ENCODE measurements around the gene HDAC9.

Gene HDAC9

GRCh38 chr7:18993933-18994668 lies 498.6 kb downstream of the HDAC9 start:
- H3K4me1 ChIP-seq (ENCODE audit: insufficient read depth, low read length, poor library complexity, severe bottlenecking): no peaks in the 10 kb centered on the region
- H3K9me3 ChIP-seq (ENCODE audit: insufficient read depth, low read depth, low read length): no peaks in the 10 kb centered on the region
- H3F3A ChIP-seq (ENCODE audit: low read depth): no peaks in the 10 kb centered on the region
- no peak overlapping the region for H3K4me2 ChIP-seq (ENCODE audit: low read depth, low read length, poor library complexity, severe bottlenecking)
- no peaks in the 10 kb centered on the region for H3K9me2 ChIP-seq (replicated peaks; ENCODE audit: low read depth, low read length)
- H3K79me2 ChIP-seq (ENCODE audit: insufficient read depth, low read length): no peaks in the 10 kb centered on the region
- H3K9ac ChIP-seq (ENCODE audit: low read depth, low read length, poor library complexity, severe bottlenecking): no peak overlapping the region
- no peaks in the 10 kb centered on the region for H3K27me3 ChIP-seq (ENCODE audit: insufficient read depth, low read length, poor library complexity, severe bottlenecking)
- no peaks in the 10 kb centered on the region for H4K20me1 ChIP-seq (ENCODE audit: insufficient read depth, low read length, poor library complexity, severe bottlenecking)
- no peak overlapping the region for H2AFZ ChIP-seq (ENCODE audit: low read length)
- H3K36me3 ChIP-seq (ENCODE audit: insufficient read depth, low read length): no peaks in the 10 kb centered on the region
- no peak for TF ChIP-seq CTCF (conservative IDR thresholded peaks at IDR 0.05; ENCODE audit: low read length)
- TF ChIP-seq EZH2phosphoT487 (IDR thresholded peaks at IDR 0.05; ENCODE audit: borderline replicate concordance): no peak
- no peak overlapping the region for H3K4me3 ChIP-seq (ENCODE audit: low read length, poor library complexity, severe bottlenecking)

- no peaks in the 10 kb centered on the region for H3K36me3 ChIP-seq (ENCODE audit: insufficient read depth, low read length)
- H3K27me3 ChIP-seq (ENCODE audit: insufficient read depth, low read length, poor library complexity, severe bottlenecking): no peaks in the 10 kb centered on the region
- no peak overlapping the region for H3K4me2 ChIP-seq (ENCODE audit: low read depth, low read length, poor library complexity, severe bottlenecking)
- TF ChIP-seq EZH2phosphoT487 (IDR thresholded peaks at IDR 0.05; ENCODE audit: borderline replicate concordance): no peak
- TF ChIP-seq CTCF (conservative IDR thresholded peaks at IDR 0.05; ENCODE audit: low read length): no peak
- no peak overlapping the region for H2AFZ ChIP-seq (ENCODE audit: low read length)
- no peak overlapping the region for H3K4me3 ChIP-seq (ENCODE audit: low read length, poor library complexity, severe bottlenecking)
- no peaks in the 10 kb centered on the region for H3K79me2 ChIP-seq (ENCODE audit: insufficient read depth, low read length)
- H3K9me2 ChIP-seq (replicated peaks; ENCODE audit: low read depth, low read length): no peaks in the 10 kb centered on the region
- H4K20me1 ChIP-seq (ENCODE audit: insufficient read depth, low read length, poor library complexity, severe bottlenecking): no peaks in the 10 kb centered on the region
- no peaks in the 10 kb centered on the region for H3K9me3 ChIP-seq (ENCODE audit: insufficient read depth, low read depth, low read length)
- H3K9ac ChIP-seq (ENCODE audit: low read depth, low read length, poor library complexity, severe bottlenecking): no peak overlapping the region
- no peaks in the 10 kb centered on the region for H3F3A ChIP-seq (ENCODE audit: low read depth)
- no peaks in the 10 kb centered on the region for H3K4me1 ChIP-seq (ENCODE audit: insufficient read depth, low read length, poor library complexity, severe bottlenecking)
Observed at GRCh38 chr7:18995270-18995671, 499.7 kb downstream of the HDAC9 start.

- no peak overlapping the region for H3K4me3 ChIP-seq (ENCODE audit: low read length, poor library complexity, severe bottlenecking)
- H3K27me3 ChIP-seq (ENCODE audit: insufficient read depth, low read length, poor library complexity, severe bottlenecking): no peaks in the 10 kb centered on the region
- no peaks in the 10 kb centered on the region for H3K9me3 ChIP-seq (ENCODE audit: insufficient read depth, low read depth, low read length)
- H4K20me1 ChIP-seq (ENCODE audit: insufficient read depth, low read length, poor library complexity, severe bottlenecking): no peaks in the 10 kb centered on the region
- H3K9ac ChIP-seq (ENCODE audit: low read depth, low read length, poor library complexity, severe bottlenecking): no peak overlapping the region
- H2AFZ ChIP-seq (ENCODE audit: low read length): no peak overlapping the region
- TF ChIP-seq CTCF (conservative IDR thresholded peaks at IDR 0.05; ENCODE audit: low read length): no peak
- TF ChIP-seq EZH2phosphoT487 (IDR thresholded peaks at IDR 0.05; ENCODE audit: borderline replicate concordance): no peak
- H3K4me2 ChIP-seq (ENCODE audit: low read depth, low read length, poor library complexity, severe bottlenecking): no peak overlapping the region
- no peaks in the 10 kb centered on the region for H3K9me2 ChIP-seq (replicated peaks; ENCODE audit: low read depth, low read length)
- H3F3A ChIP-seq (ENCODE audit: low read depth): no peaks in the 10 kb centered on the region
- H3K36me3 ChIP-seq (ENCODE audit: insufficient read depth, low read length): no peaks in the 10 kb centered on the region
- H3K4me1 ChIP-seq (ENCODE audit: insufficient read depth, low read length, poor library complexity, severe bottlenecking): no peaks in the 10 kb centered on the region
- H3K79me2 ChIP-seq (ENCODE audit: insufficient read depth, low read length): no peaks in the 10 kb centered on the region
Observed at GRCh38 chr7:18995811-18996426, 500.4 kb downstream of the HDAC9 start.

Data from Loucy (cell line).